HAP-1 (cell line): ENCODE measurements around the gene TOR1AIP2.

Source experiments
- DNase-seq, 2 experiments: peaks; one replicate each; pipeline ENCODE4 v3.0.0-alpha.2; 2016 to 2020; ENCODE audit warnings: low spot score in 2 of 2
- H3K27me3 ChIP-seq: fragments of 250-450 bp; sonication (Bioruptor Pico); 2 replicates; pipeline ENCODE4 v1.5.1; 2020; ENCODE audit warnings: low read depth, mild to moderate bottlenecking, moderate library complexity
- H3K36me3 ChIP-seq: fragments of 250-450 bp; sonication (Bioruptor Pico); replicated peaks from 2 replicates; pipeline ENCODE4 v1.5.1; 2020; ENCODE audit warnings: mild to moderate bottlenecking
- H3K4me1 ChIP-seq: fragments of 250-450 bp; sonication (Bioruptor Pico); 2 replicates; pipeline ENCODE4 v1.5.1; 2020; ENCODE audit warnings: mild to moderate bottlenecking
- H3K4me3 ChIP-seq: fragments of 250-450 bp; sonication (Bioruptor Pico); 2 replicates; pipeline ENCODE4 v1.5.1; 2020; ENCODE audit warnings: mild to moderate bottlenecking, moderate library complexity
- H3K9me3 ChIP-seq: fragments of 250-450 bp; sonication (Bioruptor Pico); 2 replicates; pipeline ENCODE4 v1.5.1; 2020; ENCODE audit warnings: mild to moderate bottlenecking, moderate library complexity
- in situ Hi-C: fragments of 300-500 bp; cut with MboI; formaldehyde crosslinking; loops from 3 replicates; pipeline ENCODE4 v1.14.3; 2020; ENCODE audit warnings: low sequenced_read_pairs, inconsistent platforms, mixed read lengths

The TOR1AIP2 gene

DNA sequence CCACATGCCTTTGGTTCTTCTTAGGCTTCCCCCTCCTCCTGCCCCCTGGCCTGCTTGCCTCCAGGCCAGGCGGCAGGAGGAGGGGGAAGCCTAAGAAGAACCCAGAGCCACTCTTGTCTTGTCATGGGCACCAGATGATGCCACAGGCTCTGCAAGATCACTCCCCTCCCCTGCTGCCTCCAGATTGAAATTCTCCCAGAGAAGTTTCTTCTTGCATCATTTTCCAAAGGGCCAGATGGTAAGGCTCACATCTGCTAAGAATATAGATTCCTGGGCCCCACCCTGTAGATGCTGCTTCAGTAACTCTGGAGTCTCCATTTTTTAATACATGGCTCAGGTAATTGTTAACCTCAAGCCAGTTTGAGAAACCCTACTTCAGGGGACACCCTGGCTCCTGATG is 73.7 kb downstream of the TOR1AIP2 start:
- no peaks in the 10 kb centered on the region for H3K36me3 ChIP-seq
- H3K4me3 ChIP-seq, result no peak overlapping the region
- H3K27me3 ChIP-seq, result no peaks in the 10 kb centered on the region
- in situ Hi-C loops, result no loop called here
- DNase-seq, result no peak
- H3K9me3 ChIP-seq, result no peaks in the 10 kb centered on the region
- H3K4me1 ChIP-seq, result no peaks in the 10 kb centered on the region

DNA sequence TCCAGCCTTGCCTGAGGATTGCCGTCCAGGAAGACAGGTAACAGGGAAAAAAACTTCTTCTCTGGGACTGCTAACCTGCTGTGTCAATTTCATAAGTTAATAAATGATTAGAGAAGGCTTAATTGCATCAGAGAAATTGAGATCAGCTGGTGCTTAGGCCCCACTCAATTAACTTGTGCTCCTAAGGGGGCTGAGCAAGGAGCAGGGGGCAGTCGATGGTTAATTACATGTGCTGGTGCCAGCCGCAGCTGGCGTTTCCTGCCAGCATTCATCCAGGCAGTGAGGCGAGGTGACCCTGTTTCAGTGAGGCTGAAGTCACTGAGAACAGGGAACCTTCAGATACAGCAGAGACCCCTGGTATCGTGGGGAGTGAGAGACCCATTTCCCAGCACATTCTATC is 74.5 kb downstream of the TOR1AIP2 start:
- Histone ChIP-seq H3K36me3 (no peaks in the 10 kb centered on the region), H3K9me3 (no peaks in the 10 kb centered on the region), H3K4me3 (no peak overlapping the region), H3K27me3 (no peaks in the 10 kb centered on the region), H3K4me1 (no peaks in the 10 kb centered on the region)
- in situ Hi-C loops, result no loop called here
- no peak for DNase-seq

DNA sequence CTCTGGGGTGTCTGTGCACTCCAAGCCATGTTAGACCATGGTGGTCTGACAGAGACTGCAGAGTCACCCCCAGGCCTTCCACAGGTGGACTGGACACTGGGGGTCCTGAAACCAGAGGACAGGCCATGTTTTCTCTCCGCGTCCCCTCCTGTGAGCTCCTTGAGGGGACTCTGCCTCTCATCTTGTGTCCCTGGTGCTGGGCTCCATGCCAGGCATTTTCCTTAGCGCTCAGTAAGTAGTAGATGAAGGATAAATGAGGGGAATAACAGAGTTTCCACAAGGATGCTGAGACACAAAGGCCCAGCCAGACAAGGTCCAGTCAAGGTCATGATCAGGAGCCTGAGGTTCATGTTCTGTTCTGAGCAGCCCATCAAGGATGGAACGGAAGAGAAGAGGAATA is 77.1 kb downstream of the TOR1AIP2 start:
- in situ Hi-C loops, result no loop called here

DNA sequence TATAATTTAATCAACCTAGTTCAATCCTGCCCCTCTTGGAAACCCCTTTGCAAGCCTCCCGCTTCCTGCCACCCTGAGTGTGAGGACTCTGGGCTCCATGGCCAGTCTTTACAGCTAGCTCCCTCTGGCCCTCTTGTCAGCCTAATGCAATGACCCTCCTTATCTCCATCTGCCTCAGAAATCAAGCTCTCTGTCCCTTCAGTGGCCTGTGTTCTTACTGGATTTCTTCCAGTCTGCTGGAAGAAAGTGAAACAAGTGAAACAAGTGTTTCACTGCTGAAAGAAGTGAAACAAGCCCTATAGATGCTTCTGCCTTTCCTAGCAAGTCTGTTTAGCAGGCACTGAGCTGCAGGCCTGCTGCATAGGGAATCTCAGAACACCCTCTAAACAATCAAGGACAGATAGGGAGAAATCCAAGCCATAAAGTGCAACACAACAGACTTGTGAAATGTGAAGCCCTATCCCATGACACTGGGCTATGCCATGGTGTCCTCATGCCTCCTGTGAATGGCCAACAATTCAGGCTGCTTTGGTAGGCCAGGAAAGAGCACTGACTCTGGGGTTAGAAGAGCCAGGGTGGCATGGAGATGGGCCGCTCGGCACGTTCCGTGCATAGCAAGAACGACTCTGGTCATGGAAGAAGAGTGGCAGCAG is 78.6 kb downstream of the TOR1AIP2 start:
- Histone ChIP-seq H3K27me3 (no peaks in the 10 kb centered on the region), H3K4me1 (no peaks in the 10 kb centered on the region), H3K36me3 (no peaks in the 10 kb centered on the region), H3K4me3 (no peak overlapping the region), H3K9me3 (no peaks in the 10 kb centered on the region)
- no peak for DNase-seq
- in situ Hi-C loops, result no loop called here

More for the DNA sequence above, 77.1 kb downstream of the TOR1AIP2 start:
- no peaks in the 10 kb centered on the region for H3K4me1 ChIP-seq
- H3K4me3 ChIP-seq, result no peak overlapping the region
- no peaks in the 10 kb centered on the region for H3K9me3 ChIP-seq
- H3K27me3 ChIP-seq, result no peaks in the 10 kb centered on the region
- no peak for DNase-seq
- no peaks in the 10 kb centered on the region for H3K36me3 ChIP-seq

DNA sequence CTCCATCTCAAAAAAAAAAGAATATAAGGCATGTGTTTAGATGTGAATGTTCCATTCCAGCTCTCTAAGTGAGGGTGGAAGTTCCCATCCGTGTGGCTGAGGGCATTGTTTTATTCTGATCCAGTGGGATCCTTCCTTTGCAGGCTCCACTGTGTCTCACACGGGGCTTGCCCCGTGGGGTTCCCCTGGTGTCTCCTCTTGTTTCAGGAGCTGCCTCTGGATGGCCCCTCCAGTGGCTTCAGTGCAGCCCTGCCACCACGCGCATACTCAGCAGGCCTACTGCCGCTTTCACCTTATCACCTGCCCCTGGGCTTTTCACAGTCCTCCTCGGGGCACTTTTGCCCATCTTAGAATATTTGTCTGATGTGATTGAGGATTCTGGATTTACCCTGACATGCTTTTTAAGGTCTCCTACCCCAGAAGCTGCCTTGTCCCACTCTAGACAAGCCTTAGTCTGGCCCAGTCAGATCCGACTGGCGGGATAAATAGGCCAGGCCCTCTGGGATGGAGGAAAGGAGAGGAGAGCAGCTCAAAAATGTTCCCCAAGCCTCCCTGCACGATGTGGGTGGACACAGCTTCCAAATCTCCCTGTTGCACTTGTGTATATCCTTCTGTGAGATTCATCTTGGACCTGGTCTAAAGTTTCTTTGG is 79.3 kb downstream of the TOR1AIP2 start:
- H3K27me3 ChIP-seq, result no peaks in the 10 kb centered on the region
- no peaks in the 10 kb centered on the region for H3K36me3 ChIP-seq
- in situ Hi-C loops, result no loop called here
- no peaks in the 10 kb centered on the region for H3K4me1 ChIP-seq
- H3K4me3 ChIP-seq, result no peak overlapping the region
- no peaks in the 10 kb centered on the region for H3K9me3 ChIP-seq
- DNase-seq, result no peak

DNA sequence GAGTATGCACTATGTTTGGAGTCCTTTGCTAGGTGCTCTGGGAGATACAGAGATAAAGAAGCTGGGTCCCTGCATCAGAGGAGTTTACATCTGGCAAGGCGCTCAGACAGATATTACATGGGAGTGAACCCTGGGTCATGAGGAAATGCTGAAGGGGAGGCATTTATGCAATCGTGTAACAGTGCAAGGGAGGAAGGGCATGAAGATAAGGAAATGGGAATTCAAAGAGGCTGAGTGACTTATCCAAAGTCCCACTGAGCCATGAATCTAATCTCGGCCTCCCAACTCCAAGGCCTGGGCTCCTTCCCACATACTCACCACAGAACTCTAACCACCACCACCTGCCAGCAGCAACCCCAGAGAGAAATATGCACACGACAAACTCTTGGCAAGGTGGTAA is 82.9 kb downstream of the TOR1AIP2 start:
- DNase-seq, result no peak

DNA sequence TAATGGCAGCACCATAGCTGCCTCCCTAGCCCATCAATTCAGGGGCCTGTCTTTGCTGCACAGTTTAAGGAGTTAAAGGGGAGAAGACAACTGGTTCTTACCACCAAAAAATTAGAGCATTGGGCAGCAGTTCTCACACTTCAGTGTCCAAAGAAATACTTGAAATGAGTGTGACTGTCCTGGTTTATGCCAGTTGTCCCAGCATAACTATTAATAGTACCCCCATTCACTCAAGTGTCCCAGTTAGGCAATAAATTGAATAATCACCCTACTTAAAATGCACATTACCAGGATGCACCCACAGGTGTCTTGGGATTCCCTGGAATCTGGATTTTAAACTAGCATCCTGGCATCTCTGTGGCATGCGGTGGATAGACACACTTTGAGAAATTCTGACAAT is 83.5 kb downstream of the TOR1AIP2 start:
- H3K4me3 ChIP-seq, result no peak overlapping the region
- no peak for DNase-seq
- H3K4me1 ChIP-seq, result no peaks in the 10 kb centered on the region
- no peaks in the 10 kb centered on the region for H3K27me3 ChIP-seq
- in situ Hi-C loops, result no loop called here
- no peaks in the 10 kb centered on the region for H3K36me3 ChIP-seq
- no peaks in the 10 kb centered on the region for H3K9me3 ChIP-seq

More for the DNA sequence above, 82.9 kb downstream of the TOR1AIP2 start:
- H3K27me3 ChIP-seq, result no peaks in the 10 kb centered on the region
- in situ Hi-C loops, result no loop called here
- H3K9me3 ChIP-seq, result no peaks in the 10 kb centered on the region
- H3K4me1 ChIP-seq, result no peaks in the 10 kb centered on the region
- H3K4me3 ChIP-seq, result no peak overlapping the region
- H3K36me3 ChIP-seq, result no peaks in the 10 kb centered on the region

DNA sequence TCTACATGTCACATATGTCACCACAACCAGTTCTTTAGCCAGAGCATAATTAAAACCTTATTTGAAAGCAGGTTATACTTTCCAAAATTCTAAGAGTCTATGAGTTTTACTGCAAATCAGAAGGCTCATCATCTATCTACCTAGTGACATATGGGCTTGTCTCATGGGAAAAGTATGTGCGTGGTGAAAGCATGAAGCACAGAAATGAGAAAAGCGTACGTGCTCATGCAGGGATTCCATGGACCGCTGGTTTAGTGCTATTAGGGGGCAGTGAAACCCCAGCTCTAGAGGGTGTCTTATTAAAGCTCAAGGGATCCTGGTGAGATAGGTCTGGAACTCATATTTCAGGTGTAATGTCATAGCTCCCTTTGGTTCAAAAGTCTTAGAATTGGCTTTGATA is 84.3 kb downstream of the TOR1AIP2 start:
- Histone ChIP-seq H3K9me3 (no peaks in the 10 kb centered on the region), H3K4me1 (no peaks in the 10 kb centered on the region), H3K36me3 (no peaks in the 10 kb centered on the region), H3K4me3 (no peak overlapping the region), H3K27me3 (no peaks in the 10 kb centered on the region)
- in situ Hi-C loops, result no loop called here
- no peak for DNase-seq
